Rectal smooth muscle tissue (tissue), 1 donor: ENCODE measurements around the gene PUSL1.

Experiments
- H3K27ac ChIP-seq: one replicate; pipeline ENCODE4 v1.7.0; 2013; ENCODE audit warnings: low read depth, low read length, inconsistent platforms
- H3K27me3 ChIP-seq: one replicate; pipeline ENCODE4 v1.7.0; 2013; ENCODE audit warnings: low read length; ENCODE audit not compliant: control insufficient read depth, insufficient read depth
- H3K36me3 ChIP-seq: one replicate; pipeline ENCODE4 v1.7.0; 2013; ENCODE audit warnings: low read length; ENCODE audit not compliant: control insufficient read depth, insufficient read depth
- H3K4me1 ChIP-seq: one replicate; pipeline ENCODE4 v1.7.0; 2013; ENCODE audit warnings: low read length; ENCODE audit not compliant: control insufficient read depth, insufficient read depth
- H3K4me3 ChIP-seq: one replicate; pipeline ENCODE4 v1.7.0; 2013; ENCODE audit warnings: low read length
- H3K9ac ChIP-seq: one replicate; pipeline ENCODE4 v1.7.0; 2013; ENCODE audit warnings: low read length

PUSL1 gene

GRCh38 chr1:1328254-1328653 is 19.9 kb downstream of the PUSL1 start:
- H3K27ac ChIP-seq: no peak overlapping the region
- H3K9ac ChIP-seq: no peak overlapping the region
- H3K27me3 ChIP-seq: no peaks in the 10 kb centered on the region
- peaks cover 2% of the 10 kb centered on the region for H3K36me3 ChIP-seq
- no peak overlapping the region for H3K4me3 ChIP-seq
- H3K4me1 ChIP-seq: peaks cover 6% of the 10 kb centered on the region

- peaks cover 6% of the 10 kb centered on the region for H3K4me1 ChIP-seq
- no peak overlapping the region for H3K4me3 ChIP-seq
- no peak overlapping the region for H3K27ac ChIP-seq
- no peak overlapping the region for H3K9ac ChIP-seq
- H3K36me3 ChIP-seq: peaks cover 2% of the 10 kb centered on the region
- no peaks in the 10 kb centered on the region for H3K27me3 ChIP-seq
Observed at GRCh38 chr1:1329304-1330210, 21.2 kb downstream of the PUSL1 start.

GRCh38 chr1:1330366-1331067 is 22.1 kb downstream of the PUSL1 start:
- H3K27ac ChIP-seq: no peak overlapping the region
- peaks cover 3% of the 10 kb centered on the region for H3K4me1 ChIP-seq
- no peaks in the 10 kb centered on the region for H3K27me3 ChIP-seq
- H3K36me3 ChIP-seq: peaks cover 2% of the 10 kb centered on the region
- no peak overlapping the region for H3K9ac ChIP-seq
- no peak overlapping the region for H3K4me3 ChIP-seq

GRCh38 chr1:1331068-1331965 is 22.9 kb downstream of the PUSL1 start, which contains the start of gene TAS1R3:
Gene TAS1R3, plus strand, starts transcription at chr1:1331280. Its CDS starts 66 bp downstream, at chr1:1331346.
- Histone ChIP-seq H3K4me3 (peak within 1 kb of the TSS; percentile 3), H3K9ac (no peak within 1 kb of the TSS), H3K4me1 (no peaks in the 10 kb centered on the region), H3K27ac (no peak within 1 kb of the TSS), H3K27me3 (no peaks in the 10 kb centered on the region), H3K36me3 (peaks cover 2% of the 10 kb centered on the region)

- Histone ChIP-seq H3K36me3 (no peaks in the 10 kb centered on the region), H3K27me3 (no peaks in the 10 kb centered on the region), H3K4me3 (no peak overlapping the region), H3K9ac (no peak overlapping the region), H3K4me1 (no peaks in the 10 kb centered on the region), H3K27ac (no peak overlapping the region)
Observed at GRCh38 chr1:1332031-1332755, 23.8 kb downstream of the PUSL1 start.

GRCh38 chr1:1332774-1333480 is 24.5 kb downstream of the PUSL1 start:
- H3K36me3 ChIP-seq: no peaks in the 10 kb centered on the region

GRCh38 chr1:1333551-1334241 is 25.3 kb downstream of the PUSL1 start:
- Histone ChIP-seq H3K4me3 (no peak overlapping the region), H3K9ac (no peak overlapping the region), H3K36me3 (peaks cover 4% of the 10 kb centered on the region), H3K27me3 (no peaks in the 10 kb centered on the region), H3K27ac (no peak overlapping the region), H3K4me1 (no peaks in the 10 kb centered on the region)

More at GRCh38 chr1:1332774-1333480, 24.5 kb downstream of the PUSL1 start:
- Histone ChIP-seq H3K4me3 (no peak overlapping the region), H3K9ac (no peak overlapping the region), H3K4me1 (no peaks in the 10 kb centered on the region), H3K27ac (no peak overlapping the region), H3K27me3 (no peaks in the 10 kb centered on the region)

- Histone ChIP-seq H3K27me3 (no peaks in the 10 kb centered on the region), H3K36me3 (peaks cover 7% of the 10 kb centered on the region), H3K4me1 (no peaks in the 10 kb centered on the region), H3K9ac (no peak overlapping the region), H3K27ac (no peak overlapping the region), H3K4me3 (no peak overlapping the region)
Observed at GRCh38 chr1:1334835-1335234, 26.4 kb downstream of the PUSL1 start.

GRCh38 chr1:1335283-1335682 is 26.9 kb downstream of the PUSL1 start:
- no peak overlapping the region for H3K27ac ChIP-seq
- H3K4me1 ChIP-seq: no peaks in the 10 kb centered on the region
- no peak overlapping the region for H3K4me3 ChIP-seq
- H3K9ac ChIP-seq: no peak overlapping the region
- peaks cover 7% of the 10 kb centered on the region for H3K36me3 ChIP-seq
- no peaks in the 10 kb centered on the region for H3K27me3 ChIP-seq

GRCh38 chr1:1335792-1336248 is 27.4 kb downstream of the PUSL1 start:
- no peaks in the 10 kb centered on the region for H3K27me3 ChIP-seq
- no peak overlapping the region for H3K9ac ChIP-seq
- H3K27ac ChIP-seq: no peak overlapping the region
- peaks cover 11% of the 10 kb centered on the region for H3K36me3 ChIP-seq
- H3K4me1 ChIP-seq: no peaks in the 10 kb centered on the region
- no peak overlapping the region for H3K4me3 ChIP-seq

GRCh38 chr1:1336446-1336845 is 28.0 kb downstream of the PUSL1 start:
- no peak overlapping the region for H3K4me3 ChIP-seq
- peaks cover 17% of the 10 kb centered on the region for H3K36me3 ChIP-seq

More at GRCh38 chr1:1336446-1336845, 28.0 kb downstream of the PUSL1 start:
- H3K9ac ChIP-seq: no peak overlapping the region
- no peak overlapping the region for H3K27ac ChIP-seq
- no peaks in the 10 kb centered on the region for H3K4me1 ChIP-seq
- H3K27me3 ChIP-seq: no peaks in the 10 kb centered on the region
